Body of pancreas (tissue), 4 donors: ENCODE results near the gene MANBA. TPM values are rescaled to one million over a fixed set of nuclear protein-coding genes. Genes with fewer than 3 reads are reported as not detected.
A peak's percentile ranks its signal among the peaks of the same experiment; 100 is the strongest.

ENCODE experiments used
- ATAC-seq: fragments of 150-250 bp; one replicate; pipeline ENCODE4 v1.9.1; 2016
- DNase-seq, 4 donors: peaks; one replicate each; pipeline ENCODE4 v3.0.0-alpha.2; 2019
- H3K27ac ChIP-seq, 4 donors: fragments of 200-600 bp; sonication (generic); 1 replicate in 3 of 4; 2 replicates in 1 of 4; pipeline versions ENCODE4 v1.5.1 to v1.6.1; 2016 to 2019; ENCODE audit warnings: mild to moderate bottlenecking in 1 of 4, mixed read lengths in 1 of 4, moderate library complexity in 1 of 4
- H3K27me3 ChIP-seq, 2 donors: fragments of 200-600 bp; sonication (generic); one replicate each; pipeline ENCODE4 v1.6.0; 2016; ENCODE audit warnings: mild to moderate bottlenecking in 1 of 2
- H3K36me3 ChIP-seq, 2 donors: fragments of 200-600 bp; sonication (generic); replicated peaks in 1 of 2; 2 replicates each; pipeline ENCODE4 v1.5.1; 2016; ENCODE audit warnings: low read depth in 2 of 2; ENCODE audit not compliant: insufficient read depth in 1 of 2
- H3K4me1 ChIP-seq: fragments of 200-600 bp; sonication (generic); one replicate; pipeline ENCODE4 v1.6.0; 2016
- H3K4me3 ChIP-seq, 2 donors: fragments of 200-600 bp; sonication (generic); 1 replicate in 1 of 2; 2 replicates in 1 of 2; pipeline ENCODE4 v1.5.1; 2016 to 2019
- H3K9me3 ChIP-seq, 3 donors: fragments of 200-600 bp; sonication (generic); 1 replicate in 2 of 3; 2 replicates in 1 of 3; pipeline ENCODE4 v1.5.1; 2016
- CTCF ChIP-seq, 7 experiments: fragments of 450-650 bp in 4 of 7; fragments of 200-600 bp in 3 of 7; sonication (generic) in 3 of 7; IDR thresholded peaks; one replicate each; pipeline ENCODE4 v1.5.1; 2016 to 2019; ENCODE audit warnings: antibody characterized with exemption in 7 of 7
- POLR2A ChIP-seq, 3 donors: fragments of 450-650 bp; IDR thresholded peaks; one replicate each; pipeline ENCODE4 v1.6.1; 2016; ENCODE audit warnings: antibody characterized with exemption in 3 of 3, mild to moderate bottlenecking in 2 of 3
- WGBS, 2 donors: methylation state at CpG; one replicate each; pipeline ENCODE4 v1.1.5; 2017; 5-methylcytosine and 5-hydroxymethylcytosine counted together
- intact Hi-C: fragments of 100-400 bp; cut with DNase I; formaldehyde crosslinking; loops from one replicate; pipeline ENCODE4 v1.15.1; 2023
- total RNA-seq, 2 donors: library from RNA; depleted of rRNA; stranded (reverse); fragments of >200 nt; gene quantifications; one replicate each; pipeline ENCODE4 v1.1.0, GENCODE V29; 2016

The MANBA gene
- total RNA-seq, 2 donors from 2014 or later, result 26.5 to 57.0 TPM

- no peaks in the 10 kb centered on the region for H3K27me3 ChIP-seq
- no peak overlapping the region for H3K27ac ChIP-seq
- DNase-seq (no peak), ATAC-seq (no peak)
- 89 to 100% methylated on average over 2 of the region's 2 CpGs for WGBS, 2 donors
- H3K4me1 ChIP-seq, result no peaks in the 10 kb centered on the region
- no peaks in the 10 kb centered on the region for H3K9me3 ChIP-seq
- TF ChIP-seq CTCF (IDR thresholded peaks at IDR 0.05) (no peak), POLR2A (IDR thresholded peaks at IDR 0.05) (no peak)
- peaks cover 0 to 16% of the 10 kb centered on the region in 2 donors for H3K36me3 ChIP-seq
- intact Hi-C loops, result no loop called here
- no peak overlapping the region for H3K4me3 ChIP-seq
These were observed 39.0 kb upstream of the MANBA start for GRCh38 chr4:102799816-102800215.

- Histone ChIP-seq H3K36me3 (peaks cover 0 to 7% of the 10 kb centered on the region in 2 donors), H3K4me1 (no peaks in the 10 kb centered on the region), H3K27me3 (no peaks in the 10 kb centered on the region), H3K4me3 (no peak overlapping the region), H3K27ac (no peak overlapping the region), H3K9me3 (no peaks in the 10 kb centered on the region)
- DNase-seq, result no peak
- no peak for ATAC-seq
- 88 to 100% methylated on average over 2 of the region's 2 CpGs for WGBS, 2 donors
- intact Hi-C loops, result no loop called here
- TF ChIP-seq POLR2A (IDR thresholded peaks at IDR 0.05), result no peak
- TF ChIP-seq CTCF (IDR thresholded peaks at IDR 0.05), result no peak
These were observed 34.2 kb upstream of the MANBA start for GRCh38 chr4:102794999-102795398.

GRCh38 chr4:102792361-102792936 is 31.7 kb upstream of the MANBA start:
- H3K9me3 ChIP-seq, result no peaks in the 10 kb centered on the region
- DNase-seq, result no peak
- 57 to 70% methylated on average over 2 of the region's 2 CpGs for WGBS, 2 donors
- H3K27ac ChIP-seq, result no peak overlapping the region
- no peaks in the 10 kb centered on the region for H3K27me3 ChIP-seq
- H3K36me3 ChIP-seq, result no peaks in the 10 kb centered on the region
- H3K4me1 ChIP-seq, result no peaks in the 10 kb centered on the region
- TF ChIP-seq POLR2A (IDR thresholded peaks at IDR 0.05) (no peak), CTCF (IDR thresholded peaks at IDR 0.05) (no peak)
- intact Hi-C loops, result no loop called here
- no peak for ATAC-seq
- H3K4me3 ChIP-seq, result no peak overlapping the region

- TF ChIP-seq POLR2A (IDR thresholded peaks at IDR 0.05) (no peak), CTCF (IDR thresholded peaks at IDR 0.05) (no peak)
- Histone ChIP-seq H3K27me3 (no peaks in the 10 kb centered on the region), H3K27ac (no peak overlapping the region), H3K4me3 (no peak overlapping the region), H3K4me1 (no peaks in the 10 kb centered on the region), H3K36me3 (no peaks in the 10 kb centered on the region), H3K9me3 (no peaks in the 10 kb centered on the region)
- intact Hi-C loops, result no loop called here
- DNase-seq (no peak), ATAC-seq (no peak)
- WGBS, 2 donors, result 83 to 86% methylated on average over 7 of the region's 7 CpGs
These were observed 30.6 kb upstream of the MANBA start for GRCh38 chr4:102791318-102791835.

GRCh38 chr4:102789317-102789717 is 28.5 kb upstream of the MANBA start:
- Histone ChIP-seq H3K4me3 (no peak overlapping the region), H3K36me3 (no peaks in the 10 kb centered on the region), H3K4me1 (no peaks in the 10 kb centered on the region), H3K27me3 (no peaks in the 10 kb centered on the region), H3K27ac (no peak overlapping the region), H3K9me3 (no peaks in the 10 kb centered on the region)
- no peak for DNase-seq
- intact Hi-C loops, result no loop called here
- TF ChIP-seq POLR2A (IDR thresholded peaks at IDR 0.05) (no peak), CTCF (IDR thresholded peaks at IDR 0.05) (no peak)
- ATAC-seq, result peak; percentile 34
- WGBS, 2 donors, result 67 to 68% methylated on average over 3 of the region's 3 CpGs
